GM10266 (cell line): ENCODE data around the gene TSPAN7.

Source experiments
- DNase-seq: peaks from one replicate; pipeline ENCODE4 v3.0.0; 2012; ENCODE audit errors: extremely low spot score
- TF ChIP-seq, protein P1 (sequence below): IDR thresholded peaks from 2 replicates; pipeline ENCODE4 v1.5.1; 2012; ENCODE audit warnings: mild to moderate bottlenecking, low read depth; ENCODE audit not compliant: control insufficient read depth, insufficient read depth; ENCODE audit errors: missing control alignments

TSPAN7 gene

DNA sequence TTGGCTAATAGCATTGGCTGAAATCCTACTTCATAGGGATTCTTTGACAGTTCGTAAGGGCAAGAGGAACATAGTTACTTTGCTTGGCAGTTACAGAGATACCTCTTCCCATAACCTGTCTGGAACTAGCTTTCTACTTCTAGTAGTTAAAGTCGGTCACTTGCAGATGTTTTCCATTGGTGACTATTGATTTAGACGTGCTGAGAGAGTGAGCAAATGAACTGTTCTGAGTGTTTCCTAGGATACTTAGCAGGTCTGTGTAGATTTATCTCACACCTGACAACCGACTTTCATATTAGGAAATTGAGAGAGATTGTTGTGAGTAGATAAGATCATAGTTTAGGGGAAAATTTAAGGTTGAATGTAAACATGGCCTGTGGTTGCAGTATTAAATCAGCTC is 116.8 kb downstream of the TSPAN7 start:
- TF ChIP-seq, protein P1, sequence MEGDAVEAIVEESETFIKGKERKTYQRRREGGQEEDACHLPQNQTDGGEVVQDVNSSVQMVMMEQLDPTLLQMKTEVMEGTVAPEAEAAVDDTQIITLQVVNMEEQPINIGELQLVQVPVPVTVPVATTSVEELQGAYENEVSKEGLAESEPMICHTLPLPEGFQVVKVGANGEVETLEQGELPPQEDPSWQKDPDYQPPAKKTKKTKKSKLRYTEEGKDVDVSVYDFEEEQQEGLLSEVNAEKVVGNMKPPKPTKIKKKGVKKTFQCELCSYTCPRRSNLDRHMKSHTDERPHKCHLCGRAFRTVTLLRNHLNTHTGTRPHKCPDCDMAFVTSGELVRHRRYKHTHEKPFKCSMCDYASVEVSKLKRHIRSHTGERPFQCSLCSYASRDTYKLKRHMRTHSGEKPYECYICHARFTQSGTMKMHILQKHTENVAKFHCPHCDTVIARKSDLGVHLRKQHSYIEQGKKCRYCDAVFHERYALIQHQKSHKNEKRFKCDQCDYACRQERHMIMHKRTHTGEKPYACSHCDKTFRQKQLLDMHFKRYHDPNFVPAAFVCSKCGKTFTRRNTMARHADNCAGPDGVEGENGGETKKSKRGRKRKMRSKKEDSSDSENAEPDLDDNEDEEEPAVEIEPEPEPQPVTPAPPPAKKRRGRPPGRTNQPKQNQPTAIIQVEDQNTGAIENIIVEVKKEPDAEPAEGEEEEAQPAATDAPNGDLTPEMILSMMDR: no peak
- no peak for DNase-seq

GRCh38 chrX:38678821-38679220 is 117.5 kb downstream of the TSPAN7 start:
- DNase-seq: no peak
- TF ChIP-seq, protein P1: no peak

DNA sequence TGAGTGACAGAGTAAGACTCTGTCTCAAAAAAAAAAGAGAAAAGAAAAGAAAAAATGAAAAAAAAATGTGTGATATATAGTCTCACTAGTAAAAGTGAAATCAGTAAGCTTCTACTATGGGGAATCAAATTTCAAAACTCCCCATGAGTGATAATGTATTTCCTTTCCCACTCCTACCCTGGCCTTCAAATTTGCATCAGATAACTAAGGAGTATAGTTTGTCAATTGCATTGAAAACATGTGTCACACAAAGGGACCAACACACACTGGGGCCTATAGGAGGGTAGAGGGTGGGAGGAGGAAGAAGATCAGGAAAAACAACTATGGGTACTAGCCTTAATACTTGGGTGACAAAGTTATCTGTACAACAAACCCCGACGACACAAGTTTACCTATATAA is 118.4 kb downstream of the TSPAN7 start:
- TF ChIP-seq, protein P1: no peak
- no peak for DNase-seq

DNA sequence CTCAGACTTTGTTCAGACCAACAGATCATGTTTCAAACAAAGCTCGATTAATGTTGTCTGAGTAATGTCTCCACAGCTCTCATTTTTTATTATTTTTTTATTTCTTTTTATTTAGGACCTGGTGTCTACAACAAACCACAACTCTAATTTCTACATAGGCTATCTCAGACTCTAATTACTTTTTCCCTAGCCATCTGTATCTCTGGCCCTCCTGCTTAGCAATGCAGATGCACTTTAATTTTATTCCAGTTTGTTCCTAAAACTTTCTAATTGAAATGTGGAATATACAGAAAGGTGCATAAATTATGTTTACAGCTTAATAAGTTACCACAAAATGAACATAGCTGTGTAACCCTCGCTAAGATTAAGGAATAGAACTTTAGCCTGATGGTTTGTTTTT is 120.8 kb downstream of the TSPAN7 start:
- DNase-seq: no peak
- TF ChIP-seq, protein P1: no peak

DNA sequence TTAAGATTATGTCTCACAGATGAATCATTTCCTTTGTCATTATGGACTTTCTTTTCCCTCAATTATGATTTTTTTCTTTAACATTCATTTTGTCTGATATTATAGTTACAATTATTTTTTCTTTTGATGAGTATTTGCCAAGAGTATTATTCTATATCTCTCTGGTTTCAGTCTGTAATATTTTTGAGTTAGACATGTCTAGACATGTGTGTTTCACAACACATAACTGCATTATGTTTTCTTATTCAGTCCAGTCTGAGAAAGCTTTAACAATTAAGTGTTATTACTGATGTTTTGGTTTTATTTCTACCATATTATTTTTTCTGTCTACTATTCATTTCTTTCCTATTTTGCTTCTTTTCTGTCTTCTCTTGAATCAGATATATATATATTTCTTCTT is 131.6 kb downstream of the TSPAN7 start:
- TF ChIP-seq, protein P1: no peak
- DNase-seq: no peak

DNA sequence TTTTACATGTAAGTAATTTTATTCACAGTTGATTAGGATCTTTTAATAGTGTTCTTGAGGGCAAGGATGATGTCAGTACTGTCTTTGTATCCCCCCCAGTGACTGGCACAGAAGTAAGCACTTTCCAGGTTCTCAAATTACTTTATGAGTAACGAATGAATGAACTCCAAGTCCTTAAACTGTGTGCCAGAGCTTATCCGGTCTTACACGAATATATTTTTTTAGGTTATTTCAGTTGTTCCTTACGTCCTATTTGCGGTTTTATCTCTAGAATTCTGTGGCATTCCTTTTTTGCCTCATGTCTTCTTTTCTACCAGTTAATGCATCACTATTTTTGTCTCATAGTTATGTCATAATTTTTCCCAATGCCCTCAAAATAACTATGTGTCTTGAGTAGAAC is 133.1 kb downstream of the TSPAN7 start:
- no peak for DNase-seq
- TF ChIP-seq, protein P1: no peak

DNA sequence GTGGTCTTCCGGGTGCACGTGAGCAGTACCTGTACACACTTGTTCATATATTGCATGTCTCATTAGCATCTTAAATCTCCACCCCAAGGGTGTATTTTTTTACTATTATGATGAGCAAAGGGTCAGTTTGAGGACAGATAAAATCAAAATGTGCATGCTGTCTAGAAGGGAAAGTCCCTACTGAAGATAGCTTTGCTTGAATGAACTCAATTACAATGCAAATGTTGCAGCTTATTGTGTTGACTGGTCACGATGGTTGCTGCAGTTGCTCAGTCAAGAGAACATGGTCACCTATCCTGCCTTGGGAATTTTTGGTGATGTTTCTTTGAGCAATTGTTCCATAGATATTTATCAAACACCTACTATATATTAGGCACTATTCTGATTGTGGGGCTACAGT is 136.1 kb downstream of the TSPAN7 start:
- TF ChIP-seq, protein P1: no peak
- DNase-seq: no peak

DNA sequence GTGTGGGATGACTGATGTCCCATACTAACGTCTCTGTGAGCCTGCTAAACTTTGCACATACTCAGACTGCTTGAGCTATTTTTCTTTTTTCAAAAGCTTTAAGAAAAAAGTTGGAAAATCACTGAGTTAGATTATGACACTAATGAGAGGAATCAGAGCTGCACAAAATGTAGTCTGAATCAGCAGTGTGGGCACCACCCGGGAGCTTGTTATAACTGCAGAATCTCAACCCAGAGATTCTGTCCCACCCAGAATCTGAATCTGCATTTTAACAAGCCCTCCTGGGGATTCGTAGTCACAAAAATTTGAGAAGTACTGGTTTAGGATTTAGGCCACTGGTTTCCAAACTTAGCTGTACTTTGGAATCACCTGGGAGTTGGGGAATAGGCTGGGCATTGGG is 137.8 kb downstream of the TSPAN7 start:
- no peak for DNase-seq
- TF ChIP-seq, protein P1: no peak
